Ecto neural progenitor cell (in vitro differentiated cells): ENCODE data around the gene ANKRD33B.
A peak's percentile ranks its signal among the peaks of the same experiment; 100 is the strongest.

Source experiments
- DNase-seq: peaks from one replicate; pipeline ENCODE4 v3.0.0-alpha.2; 2018; ENCODE audit warnings: low spot score

Gene ANKRD33B

GRCh38 chr5:10699281-10699874 lies 135.5 kb downstream of the ANKRD33B start:
- DNase-seq = no peak

DNA sequence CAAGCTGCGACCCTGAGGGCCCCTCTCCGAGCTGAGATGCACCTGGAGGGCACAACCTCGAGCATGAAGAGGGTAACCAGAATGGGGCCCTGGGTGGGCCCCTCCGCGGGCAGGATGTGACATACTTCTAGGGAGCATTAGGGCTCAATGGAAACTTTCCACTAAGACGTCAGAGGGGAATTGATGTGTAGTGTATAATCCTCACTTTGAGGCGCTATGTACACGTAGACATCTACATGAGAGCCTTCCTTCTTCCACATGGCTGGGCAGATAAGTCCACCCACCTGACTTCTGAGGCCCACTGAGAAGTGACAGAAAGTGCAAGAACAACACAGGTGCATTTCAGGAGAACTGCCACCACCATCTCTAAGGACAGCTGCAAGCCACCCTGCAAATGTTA lies 136.1 kb downstream of the ANKRD33B start:
- no peak for DNase-seq

DNA sequence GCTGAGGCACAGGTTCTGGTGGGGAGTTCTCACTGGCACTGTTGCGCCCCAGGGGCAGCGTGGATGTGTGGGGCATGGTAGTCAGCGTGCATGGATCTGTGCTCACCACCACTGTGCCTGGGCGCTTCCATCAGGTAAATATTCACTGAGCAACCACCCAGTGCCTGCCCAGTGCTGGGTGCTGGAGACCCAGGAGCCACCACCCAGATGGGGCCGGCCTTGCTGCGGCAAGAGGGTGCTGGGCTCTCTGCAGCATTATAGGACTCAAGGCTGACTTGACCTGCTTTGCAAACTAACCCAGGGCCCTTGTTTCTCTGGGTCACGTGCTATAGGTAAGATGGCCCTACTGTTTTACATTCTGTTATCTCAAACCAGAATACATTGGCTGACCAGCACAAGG lies 136.6 kb downstream of the ANKRD33B start:
- DNase-seq = no peak

- peak; percentile 54 for DNase-seq
Observed at GRCh38 chr5:10701567-10702039, 137.7 kb downstream of the ANKRD33B start.

GRCh38 chr5:10702040-10702629 lies 138.3 kb downstream of the ANKRD33B start:
- DNase-seq = no peak

- no peak for DNase-seq
Observed at GRCh38 chr5:10702911-10703491, 139.1 kb downstream of the ANKRD33B start.

GRCh38 chr5:10703676-10704075 lies 139.8 kb downstream of the ANKRD33B start:
- no peak for DNase-seq

DNA sequence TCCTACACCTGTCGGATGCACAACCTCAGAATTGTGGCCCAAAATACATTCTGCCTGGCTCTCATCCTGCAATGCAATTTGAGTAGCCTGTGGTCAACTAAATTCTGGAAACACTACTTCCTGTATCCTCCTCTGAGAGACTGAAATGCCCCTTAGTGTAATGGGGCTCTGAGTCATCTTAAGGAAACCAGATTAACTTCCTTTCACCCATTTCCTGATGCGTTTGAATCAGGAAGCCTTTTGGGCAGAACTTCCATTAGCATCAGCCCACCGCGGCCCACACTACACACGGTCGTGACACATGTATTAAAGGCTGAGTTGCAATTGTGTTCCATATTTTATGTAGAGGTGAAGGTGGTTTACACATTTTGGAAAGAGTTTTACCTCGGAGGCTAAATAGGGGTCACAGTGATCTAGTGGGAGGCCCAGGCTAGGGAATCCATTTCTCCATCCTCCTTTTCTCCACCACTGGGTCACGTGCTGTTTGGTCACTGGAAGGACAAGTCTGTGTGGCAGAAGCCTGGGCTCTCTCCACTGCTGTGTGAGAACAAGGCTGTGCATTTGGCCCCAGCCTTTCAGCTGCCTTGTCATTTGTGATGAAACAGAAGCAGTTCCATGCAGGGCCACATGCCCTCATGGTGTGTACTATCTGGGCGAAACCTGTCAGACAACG lies 141.2 kb downstream of the ANKRD33B start:
- DNase-seq = no peak

DNA sequence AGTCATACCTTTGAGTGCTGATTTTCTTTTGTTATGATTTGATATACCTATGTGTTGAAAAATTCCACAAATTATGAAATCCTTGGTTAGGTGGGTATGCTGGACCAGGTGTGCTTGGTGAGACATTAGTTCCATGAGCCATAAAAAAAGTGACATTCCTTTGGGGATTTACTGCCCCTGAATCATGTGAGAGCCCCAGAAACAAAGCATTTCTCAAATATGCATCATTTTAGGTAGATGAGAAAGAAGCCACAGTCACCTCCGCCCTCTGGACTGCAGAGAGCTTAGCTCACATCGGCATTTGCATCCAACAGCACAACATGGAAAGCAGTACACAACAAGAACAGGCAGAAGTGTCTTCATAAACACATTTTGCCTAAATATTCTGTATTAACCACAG lies 141.9 kb downstream of the ANKRD33B start:
- no peak for DNase-seq

DNA sequence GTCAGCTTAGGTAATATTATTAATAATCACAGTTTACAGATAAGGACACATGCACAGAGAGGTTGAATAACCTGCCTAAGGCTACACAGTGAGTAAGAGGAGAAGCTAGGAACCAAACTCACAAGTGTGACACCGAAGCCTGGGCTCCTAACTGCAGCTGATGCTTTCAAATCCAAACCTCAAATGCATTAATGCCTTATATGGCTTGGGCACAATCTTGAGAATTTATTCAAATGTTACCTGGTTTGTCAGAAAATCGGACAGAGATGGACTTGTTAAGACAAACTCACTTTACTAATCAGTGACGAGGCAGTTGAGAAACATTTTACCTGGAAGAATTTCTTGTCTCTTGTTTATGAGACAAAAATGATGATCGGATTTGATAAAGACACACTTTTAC lies 142.5 kb downstream of the ANKRD33B start:
- DNase-seq = no peak
